Stomach (tissue), 9 donors: ENCODE data around the gene TNNC1. TPM values are rescaled to one million over a fixed set of nuclear protein-coding genes. Genes with fewer than 3 reads are reported as not detected.

Experiments
- DNase-seq, 2 donors: peaks; one replicate each; pipeline versions ENCODE4 v3.0.0 to v3.0.0-alpha.2; 2013 to 2019
- H3K27ac ChIP-seq, 5 donors: fragments of 200-600 bp in 4 of 5; sonication (generic) in 4 of 5; one replicate each; pipeline ENCODE4 v1.5.1; 2013 to 2019; ENCODE audit warnings: mild to moderate bottlenecking in 1 of 5, moderate library complexity in 1 of 5
- H3K27me3 ChIP-seq, 3 donors: fragments of 200-600 bp; sonication (generic); one replicate each; pipeline ENCODE4 v1.5.1; 2017 to 2019; ENCODE audit warnings: mixed run types in 1 of 3
- H3K36me3 ChIP-seq, 4 donors: fragments of 200-600 bp; sonication (generic); 1 replicate in 3 of 4; 2 replicates in 1 of 4; pipeline ENCODE4 v1.5.1; 2016 to 2019
- H3K4me1 ChIP-seq, 4 donors: fragments of 200-600 bp; sonication (generic); one replicate each; pipeline ENCODE4 v1.5.1; 2016 to 2019
- H3K4me3 ChIP-seq, 4 donors: fragments of 200-600 bp; sonication (generic) in 3 of 4; one replicate each; pipeline ENCODE4 v1.5.1; 2016 to 2019; ENCODE audit warnings: mild to moderate bottlenecking in 1 of 4
- H3K9me3 ChIP-seq, 4 donors: fragments of 200-600 bp; sonication (generic); one replicate each; pipeline ENCODE4 v1.5.1; 2016 to 2019
- EP300 ChIP-seq: sonication (generic); formaldehyde crosslinking; IDR thresholded peaks from one replicate; pipeline ENCODE4 v1.6.1; 2017; ENCODE audit warnings: antibody characterized with exemption
- POLR2A ChIP-seq, 4 donors: fragments of 450-650 bp; IDR thresholded peaks; one replicate each; pipeline ENCODE4 v1.6.1; 2016; ENCODE audit warnings: antibody characterized with exemption in 4 of 4, control low read depth in 2 of 4, mild to moderate bottlenecking in 1 of 4, moderate library complexity in 1 of 4
- POLR2AphosphoS5 ChIP-seq, 3 donors: sonication (generic); formaldehyde crosslinking; IDR thresholded peaks; one replicate each; pipeline ENCODE4 v1.6.1; 2016; ENCODE audit warnings: antibody characterized with exemption in 3 of 3
- WGBS, 5 donors: extraction: QIAGEN DNeasy Blood & Tissue Kit in 3 of 5; methylation state at CpG; one replicate each; pipeline versions ENCODE4 v1.1.5 to v1.1.7; 2013 to 2018; 5-methylcytosine and 5-hydroxymethylcytosine counted together
- intact Hi-C: fragments of 100-400 bp; cut with DNase I; formaldehyde crosslinking; loops from one replicate; pipeline ENCODE4 v1.15.1; 2023; ENCODE audit warnings: low total_unique reads
- polyA plus RNA-seq, 3 donors: library from polyadenylated mRNA; stranded (reverse); fragments of 200-250 nt; gene quantifications; one replicate each; pipeline ENCODE4 v1.2.3, GENCODE V29; 2013
- total RNA-seq, 5 donors: library from RNA; depleted of rRNA; stranded (reverse); fragments of >200 nt; gene quantifications; one replicate each; pipeline versions ENCODE4 v1.1.0 to v1.2.3, GENCODE V29; 2014 to 2016
- TF ChIP-seq, protein P1 (sequence below), 7 experiments: fragments of 450-650 bp in 4 of 7; fragments of 200-600 bp in 3 of 7; sonication (generic) in 3 of 7; IDR thresholded peaks; one replicate each; pipeline ENCODE4 v1.5.1; 2016 to 2019; ENCODE audit warnings: antibody characterized with exemption in 7 of 7, control low read depth in 2 of 7, mild to moderate bottlenecking in 1 of 7
- donor health status: healthy with polysubstance abuse.
- donor health status: Bipolar disorder and iron deficiency.
- donor health status: healthy.

Gene TNNC1
- total and polyA plus RNA-seq, 8 donors = 3.1 to 41.1 (median 6.5) TPM; not detected in 3

DNA sequence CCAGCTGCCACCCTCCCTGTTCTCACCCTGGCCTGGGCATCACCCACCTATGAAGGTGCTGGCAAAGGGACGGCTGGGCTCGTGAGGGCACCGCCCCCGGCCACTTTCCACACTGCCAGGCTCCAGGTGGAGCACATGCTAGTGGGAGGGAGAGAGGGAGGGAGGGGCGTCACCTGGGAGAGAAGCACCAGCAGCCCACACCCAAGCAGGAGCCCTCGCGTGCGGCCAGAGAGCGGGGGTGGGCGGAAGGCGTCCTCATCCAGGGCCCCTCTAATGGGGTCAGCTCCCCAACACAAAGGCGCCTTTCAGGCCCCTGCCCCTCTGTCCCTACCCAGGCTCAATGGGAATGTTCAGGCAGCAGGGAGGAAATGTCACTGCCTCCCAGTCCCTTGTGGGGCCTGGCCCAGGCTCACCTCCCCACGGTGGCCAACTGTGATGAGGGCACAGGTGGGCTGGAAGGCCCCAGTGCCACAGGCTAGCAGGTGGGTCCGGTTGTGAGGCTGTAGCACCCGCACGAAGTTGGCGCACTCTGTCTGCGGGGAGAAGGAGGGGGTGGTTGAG, 12.0 kb downstream of the TNNC1 start:
- no peaks in the 10 kb centered on the region for H3K27me3 ChIP-seq
- H3K36me3 ChIP-seq = no peaks in the 10 kb centered on the region
- no peaks in the 10 kb centered on the region for H3K9me3 ChIP-seq
- H3K4me3 ChIP-seq = no peak overlapping the region
- H3K4me1 ChIP-seq = peaks cover 0 to 31% (median 21%) of the 10 kb centered on the region in 4 donors
- DNase-seq = peak in 1 of 2 donors; percentile 29
- no peak overlapping the region for H3K27ac ChIP-seq
- intact Hi-C loops = no loop called here
- TF ChIP-seq POLR2AphosphoS5 (IDR thresholded peaks at IDR 0.05) (no peak), POLR2A (IDR thresholded peaks at IDR 0.05) (no peak), EP300 (no peak)
- TF ChIP-seq, protein P1, sequence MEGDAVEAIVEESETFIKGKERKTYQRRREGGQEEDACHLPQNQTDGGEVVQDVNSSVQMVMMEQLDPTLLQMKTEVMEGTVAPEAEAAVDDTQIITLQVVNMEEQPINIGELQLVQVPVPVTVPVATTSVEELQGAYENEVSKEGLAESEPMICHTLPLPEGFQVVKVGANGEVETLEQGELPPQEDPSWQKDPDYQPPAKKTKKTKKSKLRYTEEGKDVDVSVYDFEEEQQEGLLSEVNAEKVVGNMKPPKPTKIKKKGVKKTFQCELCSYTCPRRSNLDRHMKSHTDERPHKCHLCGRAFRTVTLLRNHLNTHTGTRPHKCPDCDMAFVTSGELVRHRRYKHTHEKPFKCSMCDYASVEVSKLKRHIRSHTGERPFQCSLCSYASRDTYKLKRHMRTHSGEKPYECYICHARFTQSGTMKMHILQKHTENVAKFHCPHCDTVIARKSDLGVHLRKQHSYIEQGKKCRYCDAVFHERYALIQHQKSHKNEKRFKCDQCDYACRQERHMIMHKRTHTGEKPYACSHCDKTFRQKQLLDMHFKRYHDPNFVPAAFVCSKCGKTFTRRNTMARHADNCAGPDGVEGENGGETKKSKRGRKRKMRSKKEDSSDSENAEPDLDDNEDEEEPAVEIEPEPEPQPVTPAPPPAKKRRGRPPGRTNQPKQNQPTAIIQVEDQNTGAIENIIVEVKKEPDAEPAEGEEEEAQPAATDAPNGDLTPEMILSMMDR (IDR thresholded peaks at IDR 0.05) = no peak
- 82 to 87% (median 83%) methylated on average over 12 to 18 of the region's 18 CpGs for WGBS, 5 donors

DNA sequence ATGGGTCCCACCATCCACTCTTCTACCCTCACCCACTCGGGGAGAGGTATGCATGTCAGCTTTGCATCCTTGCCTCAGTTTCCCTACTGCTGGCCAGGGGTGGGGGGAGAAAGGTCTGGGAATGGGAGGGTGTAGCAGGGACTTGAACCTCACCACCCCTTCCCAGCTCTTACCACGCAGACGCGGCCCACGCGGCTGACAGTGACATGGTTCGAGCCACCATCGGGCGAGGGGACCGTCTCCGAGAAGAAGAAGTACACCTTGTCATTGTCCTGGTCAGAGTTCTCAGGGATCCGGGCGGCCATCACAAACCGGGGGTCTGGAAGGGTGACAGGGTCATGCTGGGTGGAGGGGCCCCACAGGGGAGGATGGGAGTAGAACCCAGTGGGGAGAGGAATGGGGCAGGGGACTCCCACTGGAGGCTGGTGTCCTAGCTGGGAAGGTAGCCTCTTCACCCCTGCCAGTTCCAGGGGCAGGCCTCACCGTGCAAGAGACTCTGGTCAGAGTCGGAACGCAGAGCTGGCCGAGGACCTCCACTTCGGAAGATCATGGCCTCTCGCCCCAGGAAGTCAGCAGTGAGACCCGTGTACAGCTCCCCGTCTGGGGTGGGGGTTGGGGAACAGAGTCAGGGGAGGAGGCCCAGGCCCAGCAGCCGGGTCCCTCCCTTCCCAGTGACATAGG, 12.6 kb downstream of the TNNC1 start:
- TF ChIP-seq POLR2A (IDR thresholded peaks at IDR 0.05) = no peak
- no peak for TF ChIP-seq EP300
- TF ChIP-seq POLR2AphosphoS5 (IDR thresholded peaks at IDR 0.05) = no peak
- TF ChIP-seq, protein P1 (IDR thresholded peaks at IDR 0.05) = no peak
- DNase-seq = peak in 1 of 2 donors; percentile 1
- 93 to 94% (median 93%) methylated on average over 19 to 23 of the region's 23 CpGs for WGBS, 5 donors
- Histone ChIP-seq H3K27me3 (no peaks in the 10 kb centered on the region), H3K9me3 (no peaks in the 10 kb centered on the region), H3K4me3 (no peak overlapping the region), H3K36me3 (no peaks in the 10 kb centered on the region), H3K4me1 (peaks cover 0 to 32% (median 18%) of the 10 kb centered on the region in 4 donors), H3K27ac (no peak overlapping the region)
- intact Hi-C loops = no loop called here

DNA sequence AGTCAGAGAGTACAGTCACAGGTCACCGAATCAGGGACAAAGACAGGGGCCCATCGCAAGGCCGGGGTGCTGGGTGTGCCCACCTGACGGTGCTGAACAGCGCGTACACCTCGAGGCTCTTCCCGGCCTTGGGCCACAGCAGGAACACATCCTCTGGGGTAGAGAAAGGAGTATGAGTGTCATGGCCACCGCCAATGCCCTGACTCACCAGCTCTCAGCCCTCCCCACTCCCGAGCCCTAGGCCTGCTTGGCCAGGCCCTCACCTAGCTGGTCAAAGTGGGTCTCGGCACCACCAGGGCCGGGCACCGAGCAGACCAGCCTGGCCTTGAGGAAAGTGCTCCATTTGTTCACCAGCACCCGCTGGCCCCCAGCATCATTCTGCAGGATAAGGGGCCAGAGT, 13.2 kb downstream of the TNNC1 start:
- TF ChIP-seq, protein P1 (IDR thresholded peaks at IDR 0.05) = no peak
- TF ChIP-seq EP300 (no peak), POLR2A (IDR thresholded peaks at IDR 0.05) (no peak), POLR2AphosphoS5 (IDR thresholded peaks at IDR 0.05) (no peak)
- intact Hi-C loops = no loop called here
- DNase-seq = no peak

DNA sequence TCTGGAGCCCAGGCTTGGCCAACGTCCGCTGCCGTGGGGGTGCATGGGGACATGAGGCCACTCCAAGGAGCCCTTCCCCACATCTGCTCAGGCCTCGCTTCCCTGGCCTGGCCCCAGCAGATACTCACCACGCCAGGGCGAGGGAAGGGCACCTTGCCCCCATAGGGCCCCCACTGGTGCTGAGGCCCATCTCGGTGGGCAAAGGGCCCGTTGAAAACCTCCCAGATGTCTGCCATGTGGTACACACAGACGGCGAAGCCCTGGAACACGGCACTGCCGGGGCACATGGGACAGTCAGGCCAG, 13.6 kb downstream of the TNNC1 start:
- WGBS, 5 donors = 92 to 97% (median 93%) methylated on average over 12 of the region's 12 CpGs
- no peak overlapping the region for H3K4me3 ChIP-seq
- TF ChIP-seq POLR2A (IDR thresholded peaks at IDR 0.05) (no peak), EP300 (no peak), POLR2AphosphoS5 (IDR thresholded peaks at IDR 0.05) (no peak)
- TF ChIP-seq, protein P1 (IDR thresholded peaks at IDR 0.05) = no peak
- peaks cover 0 to 27% (median 15%) of the 10 kb centered on the region in 4 donors for H3K4me1 ChIP-seq
- no peaks in the 10 kb centered on the region for H3K27me3 ChIP-seq
- H3K36me3 ChIP-seq = no peaks in the 10 kb centered on the region
- intact Hi-C loops = no loop called here
- H3K27ac ChIP-seq = no peak overlapping the region
- H3K9me3 ChIP-seq = no peaks in the 10 kb centered on the region
- peak in 1 of 2 donors; percentile 1 for DNase-seq

More for the DNA sequence above, 13.2 kb downstream of the TNNC1 start:
- H3K36me3 ChIP-seq = no peaks in the 10 kb centered on the region
- H3K4me3 ChIP-seq = no peak overlapping the region
- H3K27ac ChIP-seq = no peak overlapping the region
- no peaks in the 10 kb centered on the region for H3K9me3 ChIP-seq
- 92 to 96% (median 95%) methylated on average over 12 to 14 of the region's 14 CpGs for WGBS, 5 donors
- peaks cover 0 to 31% (median 18%) of the 10 kb centered on the region in 4 donors for H3K4me1 ChIP-seq
- no peaks in the 10 kb centered on the region for H3K27me3 ChIP-seq
